ENCODE results near the gene TRPC6.
"Not testable (repeated sequence)": the region's sequence is repeated elsewhere in the genome, so short reads cannot be mapped to it uniquely, and the experiment has no call there.

Gene TRPC6

GRCh38 chr11:101442936-101443521, 140.8 kb downstream of the TRPC6 start:
- Histone ChIP-seq H3K9me3 (ENCODE audit: control insufficient read depth, low read length) (no peaks in the 10 kb centered on the region), H3K27me3 (ENCODE audit: control insufficient read depth, insufficient read depth, low read length, poor library complexity, severe bottlenecking) (no peaks in the 10 kb centered on the region), H3K36me3 (ENCODE audit: control insufficient read depth, insufficient read depth, low read length) (no peaks in the 10 kb centered on the region), H3K27ac (ENCODE audit: insufficient read depth, low read depth, low read length, poor library complexity, severe bottlenecking) (no peak overlapping the region), H3K4me1 (ENCODE audit: control insufficient read depth, insufficient read depth, low read length) (no peaks in the 10 kb centered on the region), H3K4me3 (ENCODE audit: insufficient read depth, low read depth, low read length) (no peak overlapping the region)
- WGBS, 2 experiments: 95% methylated on average over 8 of the region's 8 CpGs

GRCh38 chr11:101442171-101442570, 141.6 kb downstream of the TRPC6 start:
- Histone ChIP-seq H3K27me3 (ENCODE audit: control insufficient read depth, insufficient read depth, low read length, poor library complexity, severe bottlenecking) (no peaks in the 10 kb centered on the region), H3K27ac (ENCODE audit: insufficient read depth, low read depth, low read length, poor library complexity, severe bottlenecking) (no peak overlapping the region), H3K9me3 (ENCODE audit: control insufficient read depth, low read length) (no peaks in the 10 kb centered on the region), H3K36me3 (ENCODE audit: control insufficient read depth, insufficient read depth, low read length) (no peaks in the 10 kb centered on the region), H3K4me1 (ENCODE audit: control insufficient read depth, insufficient read depth, low read length) (no peaks in the 10 kb centered on the region), H3K4me3 (ENCODE audit: insufficient read depth, low read depth, low read length) (no peak overlapping the region)
- WGBS, 2 experiments: 92 to 98% methylated on average over 4 of the region's 4 CpGs

GRCh38 chr11:101441747-101442146, 142.1 kb downstream of the TRPC6 start:
- Histone ChIP-seq H3K9me3 (ENCODE audit: control insufficient read depth, low read length) (no peaks in the 10 kb centered on the region), H3K27me3 (ENCODE audit: control insufficient read depth, insufficient read depth, low read length, poor library complexity, severe bottlenecking) (no peaks in the 10 kb centered on the region), H3K36me3 (ENCODE audit: control insufficient read depth, insufficient read depth, low read length) (no peaks in the 10 kb centered on the region), H3K4me3 (ENCODE audit: insufficient read depth, low read depth, low read length) (no peak overlapping the region), H3K27ac (ENCODE audit: insufficient read depth, low read depth, low read length, poor library complexity, severe bottlenecking) (no peak overlapping the region), H3K4me1 (ENCODE audit: control insufficient read depth, insufficient read depth, low read length) (no peaks in the 10 kb centered on the region)
- WGBS, 2 experiments: 93 to 94% methylated on average over 1 of the region's 1 CpG

- Histone ChIP-seq H3K27me3 (ENCODE audit: control insufficient read depth, insufficient read depth, low read length, poor library complexity, severe bottlenecking) (no peaks in the 10 kb centered on the region), H3K4me1 (ENCODE audit: control insufficient read depth, insufficient read depth, low read length) (no peaks in the 10 kb centered on the region), H3K9me3 (ENCODE audit: control insufficient read depth, low read length) (no peaks in the 10 kb centered on the region), H3K36me3 (ENCODE audit: control insufficient read depth, insufficient read depth, low read length) (no peaks in the 10 kb centered on the region), H3K4me3 (ENCODE audit: insufficient read depth, low read depth, low read length) (no peak overlapping the region), H3K27ac (ENCODE audit: insufficient read depth, low read depth, low read length, poor library complexity, severe bottlenecking) (no peak overlapping the region)
- 96% methylated on average over 5 of the region's 5 CpGs for WGBS, 2 experiments
Observed at GRCh38 chr11:101439488-101439887, 144.3 kb downstream of the TRPC6 start.

- WGBS, 2 experiments: 79% methylated on average over 2 of the region's 2 CpGs
- not testable (repeated sequence) for H3K9me3 ChIP-seq (ENCODE audit: control insufficient read depth, low read length); H3K36me3 ChIP-seq (ENCODE audit: control insufficient read depth, insufficient read depth, low read length)
Observed at GRCh38 chr11:101438708-101439107, 145.1 kb downstream of the TRPC6 start.

GRCh38 chr11:101438126-101438525, 145.7 kb downstream of the TRPC6 start:
- no peaks in the 10 kb centered on the region for H3K9me3 ChIP-seq (ENCODE audit: control insufficient read depth, low read length)
- H3K27ac ChIP-seq (ENCODE audit: insufficient read depth, low read depth, low read length, poor library complexity, severe bottlenecking): no peak overlapping the region
- no peak overlapping the region for H3K4me3 ChIP-seq (ENCODE audit: insufficient read depth, low read depth, low read length)
- H3K27me3 ChIP-seq (ENCODE audit: control insufficient read depth, insufficient read depth, low read length, poor library complexity, severe bottlenecking): no peaks in the 10 kb centered on the region
- H3K36me3 ChIP-seq (ENCODE audit: control insufficient read depth, insufficient read depth, low read length): no peaks in the 10 kb centered on the region
- H3K4me1 ChIP-seq (ENCODE audit: control insufficient read depth, insufficient read depth, low read length): no peaks in the 10 kb centered on the region
- WGBS, 2 experiments: 61 to 78% methylated on average over 1 of the region's 1 CpG

More at GRCh38 chr11:101438708-101439107, 145.1 kb downstream of the TRPC6 start:
- H3K4me3 ChIP-seq (ENCODE audit: insufficient read depth, low read depth, low read length); H3K27ac ChIP-seq (ENCODE audit: insufficient read depth, low read depth, low read length, poor library complexity, severe bottlenecking); H3K4me1 ChIP-seq (ENCODE audit: control insufficient read depth, insufficient read depth, low read length); H3K27me3 ChIP-seq (ENCODE audit: control insufficient read depth, insufficient read depth, low read length, poor library complexity, severe bottlenecking): not testable (repeated sequence)

- WGBS, 2 experiments: 68 to 78% methylated on average over 2 to 3 of the region's 3 CpGs
- H3K9me3 ChIP-seq (ENCODE audit: control insufficient read depth, low read length): no peaks in the 10 kb centered on the region
- H3K4me3 ChIP-seq (ENCODE audit: insufficient read depth, low read depth, low read length): no peak overlapping the region
- H3K27me3 ChIP-seq (ENCODE audit: control insufficient read depth, insufficient read depth, low read length, poor library complexity, severe bottlenecking): no peaks in the 10 kb centered on the region
- no peaks in the 10 kb centered on the region for H3K36me3 ChIP-seq (ENCODE audit: control insufficient read depth, insufficient read depth, low read length)
- no peaks in the 10 kb centered on the region for H3K4me1 ChIP-seq (ENCODE audit: control insufficient read depth, insufficient read depth, low read length)
- no peak overlapping the region for H3K27ac ChIP-seq (ENCODE audit: insufficient read depth, low read depth, low read length, poor library complexity, severe bottlenecking)
Observed at GRCh38 chr11:101436511-101437142, 147.2 kb downstream of the TRPC6 start.

GRCh38 chr11:101435408-101435973, 148.3 kb downstream of the TRPC6 start:
- H3K27ac ChIP-seq (ENCODE audit: insufficient read depth, low read depth, low read length, poor library complexity, severe bottlenecking): no peak overlapping the region
- H3K27me3 ChIP-seq (ENCODE audit: control insufficient read depth, insufficient read depth, low read length, poor library complexity, severe bottlenecking): no peaks in the 10 kb centered on the region
- H3K4me3 ChIP-seq (ENCODE audit: insufficient read depth, low read depth, low read length): no peak overlapping the region
- H3K4me1 ChIP-seq (ENCODE audit: control insufficient read depth, insufficient read depth, low read length): no peaks in the 10 kb centered on the region
- 89 to 95% methylated on average over 2 to 3 of the region's 3 CpGs for WGBS, 2 experiments
- H3K9me3 ChIP-seq (ENCODE audit: control insufficient read depth, low read length): no peaks in the 10 kb centered on the region
- H3K36me3 ChIP-seq (ENCODE audit: control insufficient read depth, insufficient read depth, low read length): no peaks in the 10 kb centered on the region

GRCh38 chr11:101434026-101434643, 149.7 kb downstream of the TRPC6 start:
- no peaks in the 10 kb centered on the region for H3K4me1 ChIP-seq (ENCODE audit: control insufficient read depth, insufficient read depth, low read length)
- no peaks in the 10 kb centered on the region for H3K9me3 ChIP-seq (ENCODE audit: control insufficient read depth, low read length)
- 92 to 95% methylated on average over 3 of the region's 3 CpGs for WGBS, 2 experiments
- no peak overlapping the region for H3K27ac ChIP-seq (ENCODE audit: insufficient read depth, low read depth, low read length, poor library complexity, severe bottlenecking)
- no peaks in the 10 kb centered on the region for H3K36me3 ChIP-seq (ENCODE audit: control insufficient read depth, insufficient read depth, low read length)
- H3K27me3 ChIP-seq (ENCODE audit: control insufficient read depth, insufficient read depth, low read length, poor library complexity, severe bottlenecking): no peaks in the 10 kb centered on the region
- no peak overlapping the region for H3K4me3 ChIP-seq (ENCODE audit: insufficient read depth, low read depth, low read length)

- H3K36me3 ChIP-seq (ENCODE audit: control insufficient read depth, insufficient read depth, low read length): no peaks in the 10 kb centered on the region
- H3K4me1 ChIP-seq (ENCODE audit: control insufficient read depth, insufficient read depth, low read length): no peaks in the 10 kb centered on the region
- WGBS, 2 experiments: 89 to 92% methylated on average over 4 of the region's 4 CpGs
- no peaks in the 10 kb centered on the region for H3K9me3 ChIP-seq (ENCODE audit: control insufficient read depth, low read length)
- H3K4me3 ChIP-seq (ENCODE audit: insufficient read depth, low read depth, low read length): no peak overlapping the region
- H3K27ac ChIP-seq (ENCODE audit: insufficient read depth, low read depth, low read length, poor library complexity, severe bottlenecking): no peak overlapping the region
- H3K27me3 ChIP-seq (ENCODE audit: control insufficient read depth, insufficient read depth, low read length, poor library complexity, severe bottlenecking): no peaks in the 10 kb centered on the region
Observed at GRCh38 chr11:101433151-101433550, 150.7 kb downstream of the TRPC6 start.

All from ectodermal cell (in vitro differentiated cells).